ENCODE data around the gene NXPH1. TPM values are rescaled to one million over a fixed set of nuclear protein-coding genes. Genes with fewer than 3 reads are reported as not detected.

Gene NXPH1
- total and polyA plus RNA-seq, 2 experiments from 2014 or later = not detected

- Histone ChIP-seq H3K9ac (no peak overlapping the region), H3K27ac (no peak overlapping the region), H3F3A (ENCODE audit: insufficient read depth) (no peaks in the 10 kb centered on the region), H3K9me3 (ENCODE audit: low read depth) (no peaks in the 10 kb centered on the region), H3K4me1 (ENCODE audit: insufficient read depth) (no peaks in the 10 kb centered on the region), H3K36me3 (ENCODE audit: low read depth) (no peaks in the 10 kb centered on the region), H3K27me3 (replicated peaks; ENCODE audit: insufficient read depth) (no peaks in the 10 kb centered on the region), H3K9me2 (ENCODE audit: insufficient read depth) (no peaks in the 10 kb centered on the region), H2AFZ (no peak overlapping the region), H3K79me2 (ENCODE audit: insufficient read depth) (no peaks in the 10 kb centered on the region), H3K4me3 (no peak overlapping the region), H3K4me2 (ENCODE audit: unreplicated experiment) (no peak overlapping the region), H4K20me1 (ENCODE audit: insufficient read depth) (no peaks in the 10 kb centered on the region; the same call in 1 of the 2 replicates)
- DNase-seq = no peak
- no peak for TF ChIP-seq EZH2phosphoT487 (IDR thresholded peaks at IDR 0.05; ENCODE audit: insufficient read depth, low read depth)
- TF ChIP-seq EZH2 (IDR thresholded peaks at IDR 0.05; ENCODE audit: insufficient read depth, poor library complexity, severe bottlenecking) = no peak
- WGBS, 2 experiments (ENCODE audit: low coverage in 1 of 2, low lambda C conversion rate in 2 of 2, missing lambda C conversion rate in 2 of 2) = 8 to 10% methylated on average over 3 of the region's 3 CpGs
- in situ Hi-C loops (cut with MboI) = no loop called here
Observed at GRCh38 chr7:8590791-8591190, 157.4 kb downstream of the NXPH1 start.

DNA sequence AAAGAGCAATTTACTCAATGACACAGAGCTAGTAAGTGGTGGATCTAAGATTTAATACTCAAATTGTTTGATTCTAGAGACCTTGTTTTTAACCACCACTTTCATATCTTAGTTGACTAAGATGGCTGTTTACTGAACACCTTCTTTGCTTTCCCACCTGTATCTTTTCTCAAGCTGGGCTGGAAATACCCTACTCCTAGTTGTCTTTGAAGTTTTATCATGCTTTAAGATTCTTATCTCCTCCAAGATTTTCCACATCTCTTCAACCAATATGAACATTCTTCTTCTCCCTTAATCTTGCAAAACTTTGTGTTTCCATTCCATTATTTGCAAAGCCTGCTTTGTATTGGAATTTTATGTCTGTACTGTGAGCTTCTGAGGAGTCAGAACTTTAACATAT is 157.9 kb downstream of the NXPH1 start:
- no peak for DNase-seq
- H3K27ac ChIP-seq = no peak overlapping the region
- H3K9ac ChIP-seq = no peak overlapping the region
- TF ChIP-seq EZH2 (IDR thresholded peaks at IDR 0.05; ENCODE audit: insufficient read depth, poor library complexity, severe bottlenecking) (no peak), EZH2phosphoT487 (IDR thresholded peaks at IDR 0.05; ENCODE audit: insufficient read depth, low read depth) (no peak)
- H3K27me3 ChIP-seq (replicated peaks; ENCODE audit: insufficient read depth) = no peaks in the 10 kb centered on the region
- no peaks in the 10 kb centered on the region for H3K9me2 ChIP-seq (ENCODE audit: insufficient read depth)
- H3K79me2 ChIP-seq (ENCODE audit: insufficient read depth) = no peaks in the 10 kb centered on the region
- no peaks in the 10 kb centered on the region for H3K9me3 ChIP-seq (ENCODE audit: low read depth)
- no peaks in the 10 kb centered on the region for H3F3A ChIP-seq (ENCODE audit: insufficient read depth)
- in situ Hi-C loops (cut with MboI) = no loop called here
- no peak overlapping the region for H2AFZ ChIP-seq
- H3K36me3 ChIP-seq (ENCODE audit: low read depth) = no peaks in the 10 kb centered on the region
- no peak overlapping the region for H3K4me3 ChIP-seq
- H4K20me1 ChIP-seq (ENCODE audit: insufficient read depth) = no peaks in the 10 kb centered on the region; the same call in 1 of the 2 replicates
- H3K4me1 ChIP-seq (ENCODE audit: insufficient read depth) = no peaks in the 10 kb centered on the region
- no peak overlapping the region for H3K4me2 ChIP-seq (ENCODE audit: unreplicated experiment)

DNA sequence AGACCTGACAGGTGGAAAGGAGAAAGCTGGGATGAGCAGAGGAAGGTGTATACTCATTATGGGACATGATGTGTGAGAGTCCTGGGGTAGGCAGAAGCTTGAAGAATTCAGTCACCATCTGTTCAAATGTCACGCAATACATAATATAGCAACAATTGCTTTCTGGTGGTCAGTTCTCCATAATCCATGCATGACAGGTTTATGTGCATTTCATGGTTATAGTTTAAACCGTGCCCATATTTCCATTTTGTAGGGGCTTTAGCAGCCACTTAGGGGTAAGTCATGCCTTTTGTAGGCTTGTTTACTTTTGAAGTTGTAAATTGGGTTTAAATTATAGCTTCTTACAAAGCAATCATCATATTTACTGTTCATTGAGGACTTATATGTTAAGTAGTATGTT is 158.8 kb downstream of the NXPH1 start:
- no peak for DNase-seq

DNA sequence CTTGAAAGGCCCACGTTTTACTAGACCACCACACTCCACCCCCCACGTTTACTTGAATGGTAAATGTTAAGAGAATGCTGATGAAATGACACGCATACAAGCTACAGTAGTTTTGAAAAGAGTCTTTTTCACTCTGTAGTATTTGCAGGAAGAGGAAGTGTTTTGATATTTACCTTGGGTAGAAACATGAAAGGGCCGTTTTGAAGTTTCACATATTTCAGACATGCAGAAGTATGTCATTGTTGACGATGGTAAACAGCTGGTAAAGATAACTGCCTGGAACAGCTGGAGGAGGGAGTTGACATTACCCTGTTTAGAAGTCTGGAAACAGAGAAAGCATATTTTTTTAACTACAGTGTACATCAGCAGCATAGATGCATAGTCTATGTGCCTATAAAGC is 160.7 kb downstream of the NXPH1 start:
- no peaks in the 10 kb centered on the region for H3K27me3 ChIP-seq (replicated peaks; ENCODE audit: insufficient read depth)
- in situ Hi-C loops (cut with MboI) = no loop called here
- no peak for DNase-seq
- H3F3A ChIP-seq (ENCODE audit: insufficient read depth) = no peaks in the 10 kb centered on the region
- no peaks in the 10 kb centered on the region for H3K9me3 ChIP-seq (ENCODE audit: low read depth)
- no peak overlapping the region for H2AFZ ChIP-seq
- no peak overlapping the region for H3K9ac ChIP-seq
- no peaks in the 10 kb centered on the region for H3K36me3 ChIP-seq (ENCODE audit: low read depth)
- H3K79me2 ChIP-seq (ENCODE audit: insufficient read depth) = no peaks in the 10 kb centered on the region
- WGBS, 2 experiments (ENCODE audit: low coverage in 1 of 2, low lambda C conversion rate in 2 of 2, missing lambda C conversion rate in 2 of 2) = 1% methylated on average over 5 of the region's 5 CpGs
- no peak overlapping the region for H3K27ac ChIP-seq
- H4K20me1 ChIP-seq (ENCODE audit: insufficient read depth) = no peaks in the 10 kb centered on the region; the same call in 1 of the 2 replicates
- no peaks in the 10 kb centered on the region for H3K9me2 ChIP-seq (ENCODE audit: insufficient read depth)
- H3K4me3 ChIP-seq = no peak overlapping the region
- TF ChIP-seq EZH2 (IDR thresholded peaks at IDR 0.05; ENCODE audit: insufficient read depth, poor library complexity, severe bottlenecking) (no peak), EZH2phosphoT487 (IDR thresholded peaks at IDR 0.05; ENCODE audit: insufficient read depth, low read depth) (no peak)
- H3K4me1 ChIP-seq (ENCODE audit: insufficient read depth) = no peaks in the 10 kb centered on the region
- no peak overlapping the region for H3K4me2 ChIP-seq (ENCODE audit: unreplicated experiment)

More for the DNA sequence above, 158.8 kb downstream of the NXPH1 start:
- no peaks in the 10 kb centered on the region for H3K79me2 ChIP-seq (ENCODE audit: insufficient read depth)
- H3K9me2 ChIP-seq (ENCODE audit: insufficient read depth) = no peaks in the 10 kb centered on the region
- H3K27me3 ChIP-seq (replicated peaks; ENCODE audit: insufficient read depth) = no peaks in the 10 kb centered on the region
- no peak overlapping the region for H3K4me2 ChIP-seq (ENCODE audit: unreplicated experiment)
- no peaks in the 10 kb centered on the region for H3K9me3 ChIP-seq (ENCODE audit: low read depth)
- 18 to 29% methylated on average over 2 of the region's 2 CpGs for WGBS, 2 experiments (ENCODE audit: low coverage in 1 of 2, low lambda C conversion rate in 2 of 2, missing lambda C conversion rate in 2 of 2)
- in situ Hi-C loops (cut with MboI) = no loop called here
- no peaks in the 10 kb centered on the region; the same call in 1 of the 2 replicates for H4K20me1 ChIP-seq (ENCODE audit: insufficient read depth)
- H3K4me1 ChIP-seq (ENCODE audit: insufficient read depth) = no peaks in the 10 kb centered on the region
- no peaks in the 10 kb centered on the region for H3F3A ChIP-seq (ENCODE audit: insufficient read depth)
- TF ChIP-seq EZH2 (IDR thresholded peaks at IDR 0.05; ENCODE audit: insufficient read depth, poor library complexity, severe bottlenecking) (no peak), EZH2phosphoT487 (IDR thresholded peaks at IDR 0.05; ENCODE audit: insufficient read depth, low read depth) (no peak)
- H3K4me3 ChIP-seq = no peak overlapping the region
- no peak overlapping the region for H3K9ac ChIP-seq
- no peaks in the 10 kb centered on the region for H3K36me3 ChIP-seq (ENCODE audit: low read depth)
- H3K27ac ChIP-seq = no peak overlapping the region
- H2AFZ ChIP-seq = no peak overlapping the region

DNA sequence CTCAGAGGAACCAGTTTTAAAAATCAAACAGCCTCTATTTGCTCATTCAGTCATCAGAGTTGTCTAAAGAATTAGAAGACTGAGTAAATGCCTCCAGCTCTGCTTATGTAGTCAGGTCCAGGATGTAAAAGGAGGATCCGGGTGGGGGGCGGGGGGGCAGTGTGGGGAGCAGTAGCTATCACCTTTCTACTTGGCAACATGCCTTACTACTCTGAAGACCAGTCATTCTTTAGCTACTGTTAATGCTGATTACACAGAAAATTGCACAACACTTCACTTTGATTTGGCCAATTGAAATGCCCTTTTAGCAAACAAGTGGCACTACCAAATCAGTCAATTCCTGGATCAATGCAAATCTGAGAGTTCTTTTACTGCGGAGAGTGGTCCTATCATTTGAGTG is 164.2 kb downstream of the NXPH1 start:
- no peak overlapping the region for H3K4me2 ChIP-seq (ENCODE audit: unreplicated experiment)
- H3K9me2 ChIP-seq (ENCODE audit: insufficient read depth) = no peaks in the 10 kb centered on the region
- no peak overlapping the region for H3K9ac ChIP-seq
- H4K20me1 ChIP-seq (ENCODE audit: insufficient read depth) = no peaks in the 10 kb centered on the region
- TF ChIP-seq EZH2phosphoT487 (IDR thresholded peaks at IDR 0.05; ENCODE audit: insufficient read depth, low read depth) = no peak
- TF ChIP-seq EZH2 (IDR thresholded peaks at IDR 0.05; ENCODE audit: insufficient read depth, poor library complexity, severe bottlenecking) = no peak
- no peaks in the 10 kb centered on the region for H3K36me3 ChIP-seq (ENCODE audit: low read depth)
- H3K9me3 ChIP-seq (ENCODE audit: low read depth) = no peaks in the 10 kb centered on the region
- in situ Hi-C loops (cut with MboI) = no loop called here
- H2AFZ ChIP-seq = no peak overlapping the region
- H3F3A ChIP-seq (ENCODE audit: insufficient read depth) = no peaks in the 10 kb centered on the region
- no peak overlapping the region for H3K27ac ChIP-seq
- no peaks in the 10 kb centered on the region for H3K4me1 ChIP-seq (ENCODE audit: insufficient read depth)
- H3K79me2 ChIP-seq (ENCODE audit: insufficient read depth) = no peaks in the 10 kb centered on the region
- WGBS, 2 experiments (ENCODE audit: low coverage in 1 of 2, low lambda C conversion rate in 2 of 2, missing lambda C conversion rate in 2 of 2) = 10 to 18% methylated on average over 3 of the region's 3 CpGs
- no peak for DNase-seq
- no peak overlapping the region for H3K4me3 ChIP-seq
- H3K27me3 ChIP-seq (replicated peaks; ENCODE audit: insufficient read depth) = no peaks in the 10 kb centered on the region
